Measurements from ENCODE around the gene SMOC1. TPM values are rescaled to one million over a fixed set of nuclear protein-coding genes. Genes with fewer than 3 reads are reported as not detected.

SMOC1 gene
- total RNA-seq, 1 experiment from 2014 or later: not detected

DNA sequence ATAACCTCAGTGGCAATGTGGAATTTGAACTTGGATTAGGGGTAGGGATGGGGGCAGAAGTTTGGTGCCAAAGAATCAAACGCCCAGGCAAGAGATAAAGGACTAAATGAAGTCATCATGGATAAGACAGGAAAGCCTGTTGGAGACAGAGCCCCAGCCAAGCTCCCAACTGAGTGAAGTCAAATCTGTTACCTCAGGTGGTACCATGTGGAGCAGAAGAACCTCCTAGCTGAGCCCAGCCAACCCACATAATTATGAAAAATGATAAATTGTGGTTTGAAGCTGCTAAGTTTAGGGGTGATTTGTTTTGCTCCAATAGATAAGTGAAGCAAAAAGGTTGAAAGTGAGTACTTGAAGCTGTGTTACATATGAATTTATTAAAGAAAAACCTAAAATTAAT is 66.1 kb downstream of the SMOC1 start:
- Histone ChIP-seq H3K9me3 (ENCODE audit: low read length) (no peaks in the 10 kb centered on the region), H4K20me1 (ENCODE audit: low read length) (no peaks in the 10 kb centered on the region), H3K36me3 (ENCODE audit: low read depth, low read length) (no peaks in the 10 kb centered on the region), H3K4me1 (ENCODE audit: insufficient read depth, low read length) (no peaks in the 10 kb centered on the region), H3K27ac (ENCODE audit: low read length) (no peak overlapping the region), H2AFZ (ENCODE audit: low read length) (no peak overlapping the region), H3K9ac (ENCODE audit: low read length) (no peak overlapping the region), H3F3A (ENCODE audit: low read length, unreplicated experiment) (no peaks in the 10 kb centered on the region), H3K9me2 (replicated peaks; ENCODE audit: low read length) (no peaks in the 10 kb centered on the region), H3K27me3 (ENCODE audit: low read length) (peaks cover 93% of the 10 kb centered on the region), H3K4me2 (ENCODE audit: low read length) (no peak overlapping the region), H3K4me3 (ENCODE audit: low read length) (no peak overlapping the region), H3K79me2 (ENCODE audit: low read length) (no peaks in the 10 kb centered on the region)
- POLR2A ChIA-PET (ENCODE audit: unreplicated experiment): no interaction called here
- intact Hi-C loops (cut with micrococcal nuclease): no loop called here
- BruUV-seq (replicated peaks): no TSS peak
- no peak for ATAC-seq
- CTCF ChIA-PET: no interaction called here
- no peak for TF ChIP-seq EZH2phosphoT487 (IDR thresholded peaks at IDR 0.05; ENCODE audit: borderline replicate concordance, low read length)
- TF ChIP-seq EZH2 (IDR thresholded peaks at IDR 0.05; ENCODE audit: low read length, unreplicated experiment): no peak
- TF ChIP-seq, protein P1, sequence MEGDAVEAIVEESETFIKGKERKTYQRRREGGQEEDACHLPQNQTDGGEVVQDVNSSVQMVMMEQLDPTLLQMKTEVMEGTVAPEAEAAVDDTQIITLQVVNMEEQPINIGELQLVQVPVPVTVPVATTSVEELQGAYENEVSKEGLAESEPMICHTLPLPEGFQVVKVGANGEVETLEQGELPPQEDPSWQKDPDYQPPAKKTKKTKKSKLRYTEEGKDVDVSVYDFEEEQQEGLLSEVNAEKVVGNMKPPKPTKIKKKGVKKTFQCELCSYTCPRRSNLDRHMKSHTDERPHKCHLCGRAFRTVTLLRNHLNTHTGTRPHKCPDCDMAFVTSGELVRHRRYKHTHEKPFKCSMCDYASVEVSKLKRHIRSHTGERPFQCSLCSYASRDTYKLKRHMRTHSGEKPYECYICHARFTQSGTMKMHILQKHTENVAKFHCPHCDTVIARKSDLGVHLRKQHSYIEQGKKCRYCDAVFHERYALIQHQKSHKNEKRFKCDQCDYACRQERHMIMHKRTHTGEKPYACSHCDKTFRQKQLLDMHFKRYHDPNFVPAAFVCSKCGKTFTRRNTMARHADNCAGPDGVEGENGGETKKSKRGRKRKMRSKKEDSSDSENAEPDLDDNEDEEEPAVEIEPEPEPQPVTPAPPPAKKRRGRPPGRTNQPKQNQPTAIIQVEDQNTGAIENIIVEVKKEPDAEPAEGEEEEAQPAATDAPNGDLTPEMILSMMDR (conservative IDR thresholded peaks at IDR 0.05; ENCODE audit: low read depth, low read length): no peak
- no peak for DNase-seq

DNA sequence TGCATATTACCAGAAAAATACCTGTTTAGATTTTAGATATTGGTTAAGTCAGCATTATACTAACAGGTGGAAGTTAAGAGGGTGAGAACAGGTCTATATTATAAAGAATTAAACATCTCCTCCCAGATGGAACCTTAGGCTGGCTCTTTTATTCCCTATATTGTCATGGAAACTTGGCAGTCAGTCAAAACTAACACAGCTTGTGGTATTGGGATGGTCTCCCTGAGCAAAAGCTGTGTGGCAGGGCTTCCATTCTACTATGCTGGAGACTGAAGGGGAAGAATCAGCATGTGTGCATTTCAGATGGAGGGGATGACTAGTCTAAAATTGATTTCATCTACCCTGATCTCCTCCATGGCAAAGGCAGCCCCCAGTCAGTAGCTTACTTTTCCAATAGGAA is 66.7 kb downstream of the SMOC1 start:
- Histone ChIP-seq H3K79me2 (ENCODE audit: low read length) (no peaks in the 10 kb centered on the region), H4K20me1 (ENCODE audit: low read length) (no peaks in the 10 kb centered on the region), H3F3A (ENCODE audit: low read length, unreplicated experiment) (no peaks in the 10 kb centered on the region), H3K27ac (ENCODE audit: low read length) (no peak overlapping the region), H3K36me3 (ENCODE audit: low read depth, low read length) (no peaks in the 10 kb centered on the region), H3K9me3 (ENCODE audit: low read length) (no peaks in the 10 kb centered on the region), H2AFZ (ENCODE audit: low read length) (no peak overlapping the region), H3K27me3 (ENCODE audit: low read length) (peaks cover 93% of the 10 kb centered on the region), H3K4me1 (ENCODE audit: insufficient read depth, low read length) (no peaks in the 10 kb centered on the region), H3K9ac (ENCODE audit: low read length) (no peak overlapping the region), H3K4me3 (ENCODE audit: low read length) (no peak overlapping the region), H3K4me2 (ENCODE audit: low read length) (no peak overlapping the region), H3K9me2 (replicated peaks; ENCODE audit: low read length) (no peaks in the 10 kb centered on the region)
- TF ChIP-seq EZH2phosphoT487 (IDR thresholded peaks at IDR 0.05; ENCODE audit: borderline replicate concordance, low read length): no peak
- no peak for TF ChIP-seq EZH2 (IDR thresholded peaks at IDR 0.05; ENCODE audit: low read length, unreplicated experiment)
- TF ChIP-seq, protein P1 (conservative IDR thresholded peaks at IDR 0.05; ENCODE audit: low read depth, low read length): no peak
- DNase-seq (no peak), ATAC-seq (no peak)
- intact Hi-C loops (cut with micrococcal nuclease): no loop called here
- POLR2A ChIA-PET (ENCODE audit: unreplicated experiment): no interaction called here
- CTCF ChIA-PET: no interaction called here
- no TSS peak for BruUV-seq (replicated peaks)

DNA sequence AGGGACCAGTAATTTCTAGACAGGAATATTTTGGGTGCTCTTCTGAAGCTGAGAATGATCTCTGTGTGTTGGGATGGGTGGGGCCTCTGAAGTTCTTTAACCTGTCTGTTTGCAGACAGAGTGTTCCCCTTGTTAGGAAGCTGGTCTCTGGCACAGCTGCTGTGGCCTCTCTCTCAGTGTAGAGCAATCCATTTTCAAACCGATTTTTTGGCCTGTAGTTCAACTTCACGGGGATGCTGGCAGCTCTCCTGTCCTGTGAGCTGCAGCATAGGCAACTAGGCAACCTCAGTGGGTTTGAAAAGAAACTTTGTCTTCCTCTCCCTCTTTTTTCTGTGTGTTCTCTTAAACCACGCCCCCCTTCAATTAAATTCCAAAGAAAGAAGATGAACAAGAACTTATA is 69.1 kb downstream of the SMOC1 start:
- intact Hi-C loops (cut with micrococcal nuclease): no loop called here
- Histone ChIP-seq H4K20me1 (ENCODE audit: low read length) (no peaks in the 10 kb centered on the region), H3K4me3 (ENCODE audit: low read length) (no peak overlapping the region), H3K27me3 (ENCODE audit: low read length) (peaks cover 93% of the 10 kb centered on the region), H3K4me2 (ENCODE audit: low read length) (no peak overlapping the region), H3K4me1 (ENCODE audit: insufficient read depth, low read length) (no peaks in the 10 kb centered on the region), H3K9me2 (replicated peaks; ENCODE audit: low read length) (no peaks in the 10 kb centered on the region), H3K9ac (ENCODE audit: low read length) (no peak overlapping the region), H3K27ac (ENCODE audit: low read length) (no peak overlapping the region), H3F3A (ENCODE audit: low read length, unreplicated experiment) (no peaks in the 10 kb centered on the region), H2AFZ (ENCODE audit: low read length) (no peak overlapping the region), H3K79me2 (ENCODE audit: low read length) (no peaks in the 10 kb centered on the region), H3K36me3 (ENCODE audit: low read depth, low read length) (no peaks in the 10 kb centered on the region), H3K9me3 (ENCODE audit: low read length) (no peaks in the 10 kb centered on the region)
- no TSS peak for BruUV-seq (replicated peaks)
- no peak for ATAC-seq
- CTCF ChIA-PET: no interaction called here
- no peak for TF ChIP-seq EZH2phosphoT487 (IDR thresholded peaks at IDR 0.05; ENCODE audit: borderline replicate concordance, low read length)
- TF ChIP-seq, protein P1 (conservative IDR thresholded peaks at IDR 0.05; ENCODE audit: low read depth, low read length): no peak
- no peak for TF ChIP-seq EZH2 (IDR thresholded peaks at IDR 0.05; ENCODE audit: low read length, unreplicated experiment)
- no peak for DNase-seq
- POLR2A ChIA-PET (ENCODE audit: unreplicated experiment): no interaction called here

All from PC-3 (cell line).